Sigmoid colon (tissue), 4 donors: ENCODE measurements around the gene COL4A1.
"Not testable (repeated sequence)": the region's sequence is repeated elsewhere in the genome, so short reads cannot be mapped to it uniquely, and the experiment has no call there.

Experiments
- CTCF ChIP-seq, 4 experiments: fragments of 450-650 bp in 3 of 4; fragments of 200-600 bp in 1 of 4; IDR thresholded peaks; one replicate each; pipeline ENCODE4 v1.5.1; 2016 to 2019; ENCODE audit warnings: antibody characterized with exemption in 4 of 4, mild to moderate bottlenecking in 3 of 4, moderate library complexity in 2 of 4
- EP300 ChIP-seq, 4 donors: sonication (generic); formaldehyde crosslinking; IDR thresholded peaks; one replicate each; pipeline ENCODE4 v1.6.1; 2017; ENCODE audit warnings: antibody characterized with exemption in 4 of 4
- POLR2A ChIP-seq, 2 donors: fragments of 450-650 bp; IDR thresholded peaks; one replicate each; pipeline ENCODE4 v1.6.1; 2016; ENCODE audit warnings: antibody characterized with exemption in 2 of 2, mild to moderate bottlenecking in 2 of 2, moderate library complexity in 2 of 2
- POLR2AphosphoS5 ChIP-seq, 4 donors: sonication (generic); formaldehyde crosslinking; IDR thresholded peaks; one replicate each; pipeline ENCODE4 v1.6.1; 2017; ENCODE audit warnings: antibody characterized with exemption in 4 of 4

GRCh38 chr13:110313733-110314132 lies 6.8 kb upstream of the COL4A1 start:
- not testable (repeated sequence) for TF ChIP-seq CTCF, POLR2A, EP300 (IDR thresholded peaks at IDR 0.05)
- peak in 2 of 4 donors; percentile 16 to 27 for TF ChIP-seq POLR2AphosphoS5 (IDR thresholded peaks at IDR 0.05)
